SK-N-SH treated with all-trans-retinoic acid at 6 μM for 48 hours (cell line): ENCODE results near the gene ST6GALNAC2.
"Not testable (repeated sequence)": the region's sequence is repeated elsewhere in the genome, so short reads cannot be mapped to it uniquely, and the experiment has no call there.

Experiments
- ATAC-seq: fragments of 200-7000 bp; cut with Tn5 transposase; 3 replicates; pipeline ENCODE4 v1.9.1; 2020; ENCODE audit warnings: mild to moderate bottlenecking, moderate library complexity
- ARNTL ChIP-seq: fragments of 450-650 bp; formaldehyde crosslinking; IDR thresholded peaks from 2 replicates; pipeline ENCODE4 v1.5.0; 2020; ENCODE audit warnings: low read depth, mild to moderate bottlenecking, moderate library complexity, borderline replicate concordance
- BACH2 ChIP-seq: fragments of 250-450 bp; sonication (Bioruptor Pico); IDR thresholded peaks from 2 replicates; pipeline ENCODE4 v1.9.0; 2021; ENCODE audit warnings: mild to moderate bottlenecking, borderline replicate concordance
- CSDC2 ChIP-seq: fragments of 250-450 bp; sonication (Bioruptor Pico); IDR thresholded peaks from 2 replicates; pipeline ENCODE4 v1.5.0; 2020; ENCODE audit warnings: mild to moderate bottlenecking, moderate library complexity
- ESRRG ChIP-seq: fragments of 250-450 bp; sonication (Bioruptor Pico); IDR thresholded peaks from 2 replicates; pipeline ENCODE4 v1.6.1; 2021; ENCODE audit warnings: mild to moderate bottlenecking
- GLIS3 ChIP-seq: fragments of 250-450 bp; sonication (Bioruptor Pico); IDR thresholded peaks from 2 replicates; pipeline ENCODE4 v1.5.0; 2020; ENCODE audit warnings: mild to moderate bottlenecking, moderate library complexity
- ISL1 ChIP-seq: fragments of 250-450 bp; sonication (Bioruptor Pico); IDR thresholded peaks from 2 replicates; pipeline ENCODE4 v2.1.2; 2022; ENCODE audit warnings: mild to moderate bottlenecking, moderate library complexity
- PPARA ChIP-seq: fragments of 250-450 bp; sonication (Bioruptor Pico); IDR thresholded peaks from 2 replicates; pipeline ENCODE4 v1.5.0; 2020; ENCODE audit warnings: mild to moderate bottlenecking, borderline replicate concordance
- RARB ChIP-seq: fragments of 250-450 bp; sonication (Bioruptor Pico); IDR thresholded peaks from 2 replicates; pipeline ENCODE4 v1.8.0; 2021; ENCODE audit warnings: mild to moderate bottlenecking, moderate library complexity
- SNAI2 ChIP-seq: fragments of 250-450 bp; sonication (Bioruptor Pico); IDR thresholded peaks from 2 replicates; pipeline ENCODE4 v1.5.0; 2020; ENCODE audit warnings: mild to moderate bottlenecking, moderate library complexity
- TCF4 ChIP-seq: fragments of 250-450 bp; sonication (Bioruptor Pico); IDR thresholded peaks from 2 replicates; pipeline ENCODE4 v1.8.0; 2021; ENCODE audit warnings: mild to moderate bottlenecking, moderate library complexity, borderline replicate concordance
- ZFP3 ChIP-seq: fragments of 250-450 bp; sonication (Bioruptor Pico); IDR thresholded peaks from 2 replicates; pipeline ENCODE4 v1.5.0; 2020; ENCODE audit warnings: mild to moderate bottlenecking, moderate library complexity
- ZNF565 ChIP-seq: fragments of 450-650 bp; formaldehyde crosslinking; conservative IDR thresholded peaks from 2 replicates; pipeline ENCODE4 v1.5.0; 2020; ENCODE audit warnings: low read depth, mild to moderate bottlenecking, moderate library complexity
- ZNF70 ChIP-seq: fragments of 450-650 bp; formaldehyde crosslinking; IDR thresholded peaks from 2 replicates; pipeline ENCODE4 v1.5.0; 2020; ENCODE audit warnings: mild to moderate bottlenecking, moderate library complexity
- TF ChIP-seq, protein P1 (sequence below): fragments of 250-450 bp; sonication (Bioruptor Pico); IDR thresholded peaks from 2 replicates; pipeline ENCODE4 v1.5.0; 2020; ENCODE audit warnings: mild to moderate bottlenecking, moderate library complexity
- TF ChIP-seq, protein P2 (sequence below): fragments of 250-450 bp; sonication (Bioruptor Pico); IDR thresholded peaks from 2 replicates; pipeline ENCODE4 v1.8.0; 2021; ENCODE audit warnings: low read depth, mild to moderate bottlenecking, moderate library complexity, borderline replicate concordance
- TF ChIP-seq, protein P3 (sequence below): fragments of 250-450 bp; sonication (Bioruptor Pico); IDR thresholded peaks from 2 replicates; pipeline ENCODE4 v1.5.1; 2021; ENCODE audit warnings: mild to moderate bottlenecking, moderate library complexity
- TF ChIP-seq, protein P4 (sequence below): fragments of 250-450 bp; sonication (Bioruptor Pico); IDR thresholded peaks from 2 replicates; pipeline ENCODE4 v1.8.0; 2020; ENCODE audit warnings: mild to moderate bottlenecking, moderate library complexity, borderline replicate concordance

The ST6GALNAC2 gene

DNA sequence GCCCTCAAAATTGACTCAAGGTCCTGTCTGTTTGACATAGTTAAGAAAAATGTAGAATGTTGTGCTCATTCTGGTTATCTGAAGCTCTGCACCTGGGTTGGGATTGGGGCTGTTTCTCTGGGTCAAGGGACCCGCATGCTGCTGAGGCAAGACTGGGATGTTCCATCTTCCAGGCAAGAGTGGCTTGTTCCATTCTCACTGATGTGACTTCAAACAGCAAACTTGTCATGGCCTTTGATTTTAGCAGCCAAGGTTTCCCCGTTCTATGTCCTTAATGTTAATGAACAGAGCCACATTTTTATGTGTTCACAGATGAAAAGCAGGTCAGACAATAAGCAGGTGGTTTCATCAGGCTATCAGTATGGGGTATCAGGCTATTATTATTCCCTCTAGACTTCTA, 32.2 kb upstream of the ST6GALNAC2 start (continued):
- TF ChIP-seq SNAI2 (CRISPR knock-in tag), result no peak
- no peak for TF ChIP-seq ZFP3 (CRISPR knock-in tag)
- TF ChIP-seq CSDC2 (CRISPR knock-in tag), result no peak
- TF ChIP-seq, protein P1, sequence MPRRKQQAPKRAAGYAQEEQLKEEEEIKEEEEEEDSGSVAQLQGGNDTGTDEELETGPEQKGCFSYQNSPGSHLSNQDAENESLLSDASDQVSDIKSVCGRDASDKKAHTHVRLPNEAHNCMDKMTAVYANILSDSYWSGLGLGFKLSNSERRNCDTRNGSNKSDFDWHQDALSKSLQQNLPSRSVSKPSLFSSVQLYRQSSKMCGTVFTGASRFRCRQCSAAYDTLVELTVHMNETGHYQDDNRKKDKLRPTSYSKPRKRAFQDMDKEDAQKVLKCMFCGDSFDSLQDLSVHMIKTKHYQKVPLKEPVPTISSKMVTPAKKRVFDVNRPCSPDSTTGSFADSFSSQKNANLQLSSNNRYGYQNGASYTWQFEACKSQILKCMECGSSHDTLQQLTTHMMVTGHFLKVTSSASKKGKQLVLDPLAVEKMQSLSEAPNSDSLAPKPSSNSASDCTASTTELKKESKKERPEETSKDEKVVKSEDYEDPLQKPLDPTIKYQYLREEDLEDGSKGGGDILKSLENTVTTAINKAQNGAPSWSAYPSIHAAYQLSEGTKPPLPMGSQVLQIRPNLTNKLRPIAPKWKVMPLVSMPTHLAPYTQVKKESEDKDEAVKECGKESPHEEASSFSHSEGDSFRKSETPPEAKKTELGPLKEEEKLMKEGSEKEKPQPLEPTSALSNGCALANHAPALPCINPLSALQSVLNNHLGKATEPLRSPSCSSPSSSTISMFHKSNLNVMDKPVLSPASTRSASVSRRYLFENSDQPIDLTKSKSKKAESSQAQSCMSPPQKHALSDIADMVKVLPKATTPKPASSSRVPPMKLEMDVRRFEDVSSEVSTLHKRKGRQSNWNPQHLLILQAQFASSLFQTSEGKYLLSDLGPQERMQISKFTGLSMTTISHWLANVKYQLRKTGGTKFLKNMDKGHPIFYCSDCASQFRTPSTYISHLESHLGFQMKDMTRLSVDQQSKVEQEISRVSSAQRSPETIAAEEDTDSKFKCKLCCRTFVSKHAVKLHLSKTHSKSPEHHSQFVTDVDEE (CRISPR knock-in tag), result no peak
- no peak for TF ChIP-seq ARNTL (CRISPR knock-in tag)
- TF ChIP-seq ZNF565 (CRISPR knock-in tag), result no peak
- TF ChIP-seq ZNF70 (CRISPR knock-in tag), result no peak

DNA sequence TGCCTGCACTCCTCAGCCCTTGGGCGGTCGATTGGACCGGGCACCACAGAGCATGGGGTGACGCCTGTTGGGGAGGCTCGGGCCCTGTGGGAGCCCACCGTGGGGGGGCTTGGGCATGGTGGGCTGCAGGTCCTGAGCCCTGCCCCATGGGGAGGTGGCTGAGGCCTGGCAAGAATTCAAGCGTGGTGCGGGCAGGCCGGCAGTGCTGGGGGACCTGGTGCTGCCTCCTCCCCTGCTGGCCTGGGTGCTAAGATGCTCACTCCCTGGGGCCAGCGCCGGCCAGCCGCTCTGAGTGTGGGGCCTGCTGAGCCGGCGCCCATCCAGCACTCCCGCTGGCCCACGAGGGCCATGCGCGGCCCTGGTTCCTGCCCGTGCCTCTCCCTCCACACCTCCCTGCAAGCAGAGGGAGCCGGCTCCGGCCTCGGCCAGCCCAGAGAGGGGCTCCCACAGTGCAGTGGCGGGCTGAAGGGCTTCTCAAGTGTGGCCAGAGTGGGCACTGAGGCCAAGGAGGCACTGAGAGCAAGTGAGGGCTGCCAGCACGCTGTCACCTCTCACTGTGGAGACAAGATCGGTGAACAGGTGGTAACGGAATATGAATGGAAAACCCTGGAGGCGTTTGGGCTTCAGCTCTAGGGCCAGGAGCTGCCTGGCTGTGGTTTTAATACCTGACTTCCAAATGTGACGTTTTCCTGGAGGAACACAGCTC, 29.4 kb upstream of the ST6GALNAC2 start:
- TF ChIP-seq PPARA, result no peak
- TF ChIP-seq SNAI2 (CRISPR knock-in tag), result no peak
- no peak for TF ChIP-seq RARB
- TF ChIP-seq, protein P1 (CRISPR knock-in tag), result no peak
- no peak for ATAC-seq

DNA sequence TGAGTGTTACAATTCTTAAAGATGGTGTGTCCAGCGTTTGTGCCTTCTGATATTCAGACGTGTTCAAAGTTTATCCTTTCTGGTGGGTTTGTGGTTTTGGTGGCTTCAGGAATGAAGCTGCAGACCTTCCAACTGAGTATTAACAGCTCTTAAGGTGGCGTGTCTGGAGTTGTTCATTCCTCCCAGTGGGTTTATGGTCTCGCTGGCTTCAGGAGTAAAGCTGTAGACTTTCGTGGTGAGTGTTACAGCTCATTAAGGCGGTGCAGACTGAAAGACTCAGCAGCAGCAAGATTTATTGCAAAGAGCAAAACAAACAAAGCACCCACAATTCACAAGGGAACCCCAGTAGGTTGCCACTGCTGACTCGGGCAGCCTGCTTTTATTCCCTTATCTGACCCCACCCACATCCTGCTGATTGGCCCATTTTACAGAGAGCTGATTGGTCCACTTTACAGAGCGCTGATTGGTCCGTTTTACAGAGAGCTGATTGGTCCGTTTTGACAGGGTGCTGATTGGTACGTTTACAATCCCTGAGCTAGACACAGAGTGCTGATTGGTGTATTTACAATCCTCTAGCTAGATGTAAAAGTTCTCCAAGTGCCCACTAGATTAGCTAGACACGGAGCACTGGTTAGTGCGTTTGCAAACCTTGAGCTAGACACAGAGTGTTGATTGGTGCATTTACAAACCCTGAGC, 28.6 kb upstream of the ST6GALNAC2 start:
- not testable (repeated sequence) for ATAC-seq

DNA sequence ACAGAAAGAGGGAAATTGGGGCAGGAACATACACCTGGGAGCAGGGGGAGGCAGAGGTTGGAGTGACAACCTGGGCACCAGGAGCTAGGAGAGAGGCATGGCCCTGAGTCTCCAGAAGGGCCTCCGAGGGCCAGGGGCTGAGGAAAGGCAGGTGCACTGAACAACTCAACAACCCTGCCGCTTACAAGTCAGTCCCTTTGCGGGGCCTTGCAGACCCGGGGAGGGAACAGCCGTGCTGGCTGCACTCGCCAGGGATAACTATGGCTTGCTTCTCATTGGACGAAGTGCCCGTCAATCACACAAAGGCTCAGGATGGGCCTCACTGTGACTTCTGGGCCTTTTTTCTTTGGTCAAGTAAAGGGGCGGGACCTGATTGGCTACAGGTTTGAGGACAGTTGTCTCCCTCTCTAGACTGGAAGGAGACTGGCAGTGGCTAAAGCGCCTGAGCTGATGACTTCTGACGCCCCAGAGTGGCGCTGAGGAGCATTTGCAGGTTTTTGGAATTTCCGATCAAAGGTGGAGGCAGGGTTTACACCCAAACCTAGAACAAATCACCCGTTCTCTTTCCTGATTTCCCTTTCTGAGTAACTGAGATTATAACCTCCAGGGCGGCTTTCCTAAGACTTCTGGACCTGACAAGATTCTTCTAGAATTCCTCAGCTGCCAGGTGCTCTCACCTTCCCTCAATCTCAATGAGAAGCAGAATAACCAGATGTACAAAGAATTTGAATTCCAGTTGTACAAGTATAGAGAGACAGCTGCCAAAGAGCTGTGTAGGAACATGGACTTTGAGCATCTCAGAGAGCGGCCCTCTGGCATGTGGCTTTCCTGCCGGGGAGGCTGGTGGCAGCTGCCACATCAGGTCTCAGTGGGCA, 27.6 kb upstream of the ST6GALNAC2 start:
- ATAC-seq, result no peak; the same call in 1 of the 3 replicates
- TF ChIP-seq ARNTL (CRISPR knock-in tag), result no peak
- TF ChIP-seq, protein P2, sequence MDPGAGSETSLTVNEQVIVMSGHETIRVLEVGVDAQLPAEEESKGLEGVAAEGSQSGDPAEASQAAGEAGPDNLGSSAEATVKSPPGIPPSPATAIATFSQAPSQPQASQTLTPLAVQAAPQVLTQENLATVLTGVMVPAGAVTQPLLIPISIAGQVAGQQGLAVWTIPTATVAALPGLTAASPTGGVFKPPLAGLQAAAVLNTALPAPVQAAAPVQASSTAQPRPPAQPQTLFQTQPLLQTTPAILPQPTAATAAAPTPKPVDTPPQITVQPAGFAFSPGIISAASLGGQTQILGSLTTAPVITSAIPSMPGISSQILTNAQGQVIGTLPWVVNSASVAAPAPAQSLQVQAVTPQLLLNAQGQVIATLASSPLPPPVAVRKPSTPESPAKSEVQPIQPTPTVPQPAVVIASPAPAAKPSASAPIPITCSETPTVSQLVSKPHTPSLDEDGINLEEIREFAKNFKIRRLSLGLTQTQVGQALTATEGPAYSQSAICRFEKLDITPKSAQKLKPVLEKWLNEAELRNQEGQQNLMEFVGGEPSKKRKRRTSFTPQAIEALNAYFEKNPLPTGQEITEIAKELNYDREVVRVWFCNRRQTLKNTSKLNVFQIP (CRISPR knock-in tag), result no peak
- TF ChIP-seq, protein P3, sequence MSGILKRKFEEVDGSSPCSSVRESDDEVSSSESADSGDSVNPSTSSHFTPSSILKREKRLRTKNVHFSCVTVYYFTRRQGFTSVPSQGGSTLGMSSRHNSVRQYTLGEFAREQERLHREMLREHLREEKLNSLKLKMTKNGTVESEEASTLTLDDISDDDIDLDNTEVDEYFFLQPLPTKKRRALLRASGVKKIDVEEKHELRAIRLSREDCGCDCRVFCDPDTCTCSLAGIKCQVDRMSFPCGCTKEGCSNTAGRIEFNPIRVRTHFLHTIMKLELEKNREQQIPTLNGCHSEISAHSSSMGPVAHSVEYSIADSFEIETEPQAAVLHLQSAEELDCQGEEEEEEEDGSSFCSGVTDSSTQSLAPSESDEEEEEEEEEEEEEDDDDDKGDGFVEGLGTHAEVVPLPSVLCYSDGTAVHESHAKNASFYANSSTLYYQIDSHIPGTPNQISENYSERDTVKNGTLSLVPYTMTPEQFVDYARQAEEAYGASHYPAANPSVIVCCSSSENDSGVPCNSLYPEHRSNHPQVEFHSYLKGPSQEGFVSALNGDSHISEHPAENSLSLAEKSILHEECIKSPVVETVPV (CRISPR knock-in tag), result no peak
- no peak for TF ChIP-seq BACH2 (CRISPR knock-in tag)
- TF ChIP-seq GLIS3 (CRISPR knock-in tag), result no peak
- TF ChIP-seq, protein P4, sequence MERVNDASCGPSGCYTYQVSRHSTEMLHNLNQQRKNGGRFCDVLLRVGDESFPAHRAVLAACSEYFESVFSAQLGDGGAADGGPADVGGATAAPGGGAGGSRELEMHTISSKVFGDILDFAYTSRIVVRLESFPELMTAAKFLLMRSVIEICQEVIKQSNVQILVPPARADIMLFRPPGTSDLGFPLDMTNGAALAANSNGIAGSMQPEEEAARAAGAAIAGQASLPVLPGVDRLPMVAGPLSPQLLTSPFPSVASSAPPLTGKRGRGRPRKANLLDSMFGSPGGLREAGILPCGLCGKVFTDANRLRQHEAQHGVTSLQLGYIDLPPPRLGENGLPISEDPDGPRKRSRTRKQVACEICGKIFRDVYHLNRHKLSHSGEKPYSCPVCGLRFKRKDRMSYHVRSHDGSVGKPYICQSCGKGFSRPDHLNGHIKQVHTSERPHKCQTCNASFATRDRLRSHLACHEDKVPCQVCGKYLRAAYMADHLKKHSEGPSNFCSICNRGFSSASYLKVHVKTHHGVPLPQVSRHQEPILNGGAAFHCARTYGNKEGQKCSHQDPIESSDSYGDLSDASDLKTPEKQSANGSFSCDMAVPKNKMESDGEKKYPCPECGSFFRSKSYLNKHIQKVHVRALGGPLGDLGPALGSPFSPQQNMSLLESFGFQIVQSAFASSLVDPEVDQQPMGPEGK, result no peak
- TF ChIP-seq ISL1, result no peak
- TF ChIP-seq TCF4 (CRISPR knock-in tag), result no peak
- no peak for TF ChIP-seq ESRRG (CRISPR knock-in tag)
- no peak for TF ChIP-seq ZNF70 (CRISPR knock-in tag)
- TF ChIP-seq, protein P1 (CRISPR knock-in tag), result no peak
- no peak for TF ChIP-seq ZNF565 (CRISPR knock-in tag)
